Measurements from ENCODE around the gene FURIN.
"Not testable (repeated sequence)": the region's sequence is repeated elsewhere in the genome, so short reads cannot be mapped to it uniquely, and the experiment has no call there.

FURIN gene

DNA sequence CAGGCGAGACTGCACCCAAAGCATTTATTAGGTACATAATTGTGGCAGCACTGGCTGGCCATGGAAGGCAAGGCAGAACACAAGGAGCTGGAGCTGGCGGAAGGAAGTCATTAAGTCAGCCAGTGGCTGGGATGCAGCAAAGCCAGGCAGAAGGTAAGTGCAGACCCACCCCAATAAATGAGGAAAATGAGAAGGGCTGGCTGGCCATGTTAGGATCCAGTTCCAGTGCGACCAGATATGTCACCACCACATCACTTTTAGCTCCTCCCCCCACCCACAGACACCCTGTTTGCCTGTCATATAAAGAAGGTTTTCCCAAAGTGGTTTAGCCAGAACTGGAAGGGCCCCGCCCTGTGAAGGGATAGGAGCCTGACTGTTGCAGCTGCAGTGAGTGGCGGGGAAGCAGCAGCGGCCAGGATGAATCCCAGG, at the start of gene FURIN:
Gene FURIN (plus strand): TSS at position 328 of the 429 bp plus-strand sequence. CDS start 7,153 bp downstream, outside the sequence.
- DNase-seq (ENCODE audit: insufficient read length, low spot score) (no peak), FAIRE-seq (no peak)
- TF ChIP-seq POLR2A (IDR thresholded peaks at IDR 0.05; ENCODE audit: low read depth, low read length), result no peak

DNA sequence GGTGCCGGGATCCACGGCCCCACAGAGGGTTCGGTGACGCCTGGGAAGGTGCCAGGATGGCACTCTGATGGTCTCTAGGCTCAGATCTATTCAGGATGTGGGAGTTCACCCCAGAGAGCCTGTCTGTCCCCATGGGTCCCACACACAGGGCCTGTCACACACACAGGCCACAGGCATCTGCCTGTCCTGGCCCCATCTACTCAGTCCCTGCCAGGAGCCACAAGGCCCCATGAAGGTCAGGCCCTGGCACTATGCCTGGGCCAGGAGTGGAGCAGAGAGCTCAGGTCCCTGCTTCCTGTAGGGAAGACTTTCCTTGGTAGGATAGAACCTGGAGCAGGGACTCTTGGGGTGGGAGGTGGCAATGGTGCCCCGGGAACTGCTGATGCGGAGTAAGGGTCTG, 49.0 kb upstream of the FURIN start:
- no peak for DNase-seq (ENCODE audit: insufficient read length, low spot score)
- TF ChIP-seq POLR2A (IDR thresholded peaks at IDR 0.05; ENCODE audit: low read depth, low read length), result no peak
- FAIRE-seq, result no peak

DNA sequence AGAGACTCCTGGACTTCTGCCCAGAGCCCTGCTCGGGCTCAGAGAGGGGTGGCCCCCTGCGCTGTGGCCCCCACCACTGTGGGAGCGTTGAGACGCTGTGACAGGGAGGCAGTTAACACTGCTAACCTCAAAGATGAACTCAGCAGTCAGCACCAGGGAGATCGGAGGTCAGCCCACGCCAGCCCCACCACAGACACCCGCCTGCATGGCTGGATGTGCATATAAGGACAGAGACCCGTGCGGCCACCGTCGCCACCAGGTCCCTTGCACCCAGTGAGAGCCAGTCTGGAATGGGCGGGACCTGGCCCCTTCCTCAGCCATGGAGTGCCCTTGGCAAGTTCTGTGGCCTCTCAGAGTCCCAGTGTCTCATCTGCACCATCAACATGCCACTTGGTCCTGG, 48.5 kb upstream of the FURIN start:
- TF ChIP-seq POLR2A (IDR thresholded peaks at IDR 0.05; ENCODE audit: low read depth, low read length), result no peak
- FAIRE-seq (no peak), DNase-seq (ENCODE audit: insufficient read length, low spot score) (no peak)

DNA sequence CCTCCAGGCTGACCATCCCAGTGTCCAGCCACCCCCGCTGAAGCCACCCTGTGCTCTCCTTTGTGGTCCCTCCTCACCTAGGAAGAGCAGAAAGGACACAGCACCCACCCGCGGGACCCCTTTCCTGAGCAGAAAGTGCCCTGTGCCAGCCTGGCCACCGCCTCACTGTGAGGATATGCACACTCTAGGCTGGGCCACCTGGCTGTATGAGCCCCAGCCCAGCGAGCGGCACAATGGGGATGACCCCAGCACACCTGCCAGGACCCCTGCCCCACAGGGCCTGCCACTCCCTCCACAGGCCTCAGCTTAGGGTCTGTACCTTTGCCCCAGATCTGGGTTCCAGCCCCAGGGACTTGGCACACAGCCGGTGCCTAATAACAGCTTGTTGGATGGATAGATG, 47.9 kb upstream of the FURIN start:
- FAIRE-seq, result no peak
- no peak for DNase-seq (ENCODE audit: insufficient read length, low spot score)
- no peak for TF ChIP-seq POLR2A (IDR thresholded peaks at IDR 0.05; ENCODE audit: low read depth, low read length)

DNA sequence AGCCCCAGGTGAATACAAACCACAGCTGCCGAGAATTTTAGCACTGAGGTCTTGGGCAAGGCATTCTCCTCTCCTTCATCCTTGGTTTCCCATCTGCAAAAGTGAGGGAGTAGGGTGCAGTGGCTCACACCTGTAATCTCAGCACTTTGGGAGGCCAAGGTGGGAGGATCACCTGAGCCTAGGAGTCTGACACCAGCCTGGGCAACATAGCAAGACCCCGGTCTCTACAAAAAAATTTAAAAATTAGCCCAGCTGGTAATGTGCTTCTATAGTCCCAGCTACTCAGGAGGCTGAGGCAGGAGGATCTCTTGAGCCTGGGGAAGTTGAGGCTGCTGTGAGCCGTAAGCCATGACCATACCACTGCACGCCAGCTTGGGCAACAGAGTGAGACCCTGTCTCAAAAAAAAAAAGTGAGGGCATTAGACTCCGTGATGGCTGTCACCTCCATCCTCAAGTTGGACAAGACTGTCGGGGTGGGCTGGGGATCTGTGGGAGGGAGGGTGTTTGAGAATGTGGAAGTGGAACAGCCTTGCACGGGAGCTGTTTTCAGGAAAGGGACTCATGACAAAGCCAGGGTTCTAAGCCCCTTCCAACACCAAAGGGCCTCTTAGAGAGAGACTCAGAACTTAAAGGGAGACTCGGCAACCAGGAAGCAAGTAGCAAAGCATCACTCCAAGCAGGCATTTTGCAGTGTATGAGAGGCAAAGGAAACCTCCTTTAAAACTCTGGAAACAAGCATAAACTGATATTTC, 46.0 kb upstream of the FURIN start:
- TF ChIP-seq POLR2A (IDR thresholded peaks at IDR 0.05; ENCODE audit: low read depth, low read length), result no peak
- FAIRE-seq, result no peak
- no peak for DNase-seq (ENCODE audit: insufficient read length, low spot score)

DNA sequence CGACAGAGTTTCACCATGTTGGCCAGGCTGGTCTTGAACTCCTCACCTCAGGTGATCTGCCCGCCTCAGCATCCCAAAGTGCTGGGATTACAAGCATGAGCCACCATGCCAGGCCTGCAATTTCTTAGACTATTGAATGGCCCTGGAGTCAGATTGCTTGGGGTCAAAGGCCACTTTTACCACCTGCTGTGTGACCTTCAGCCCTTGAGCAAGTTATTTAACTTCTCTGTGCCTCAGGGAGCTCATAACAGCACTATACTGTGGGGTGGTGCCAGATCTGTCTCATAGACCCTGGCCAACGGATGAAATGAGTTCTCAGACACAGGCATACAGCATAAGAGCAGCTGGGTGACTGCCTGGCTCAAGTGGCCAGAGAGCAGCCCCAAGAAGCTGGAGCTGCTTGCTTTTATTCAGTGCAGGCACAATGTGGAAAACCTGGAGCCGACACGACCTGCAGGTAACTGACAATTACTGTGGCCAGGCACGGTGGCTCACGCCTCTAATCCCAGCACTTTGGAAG, 44.9 kb upstream of the FURIN start:
- FAIRE-seq, result no peak
- no peak for TF ChIP-seq POLR2A (IDR thresholded peaks at IDR 0.05; ENCODE audit: low read depth, low read length)
- DNase-seq (ENCODE audit: insufficient read length, low spot score), result no peak

DNA sequence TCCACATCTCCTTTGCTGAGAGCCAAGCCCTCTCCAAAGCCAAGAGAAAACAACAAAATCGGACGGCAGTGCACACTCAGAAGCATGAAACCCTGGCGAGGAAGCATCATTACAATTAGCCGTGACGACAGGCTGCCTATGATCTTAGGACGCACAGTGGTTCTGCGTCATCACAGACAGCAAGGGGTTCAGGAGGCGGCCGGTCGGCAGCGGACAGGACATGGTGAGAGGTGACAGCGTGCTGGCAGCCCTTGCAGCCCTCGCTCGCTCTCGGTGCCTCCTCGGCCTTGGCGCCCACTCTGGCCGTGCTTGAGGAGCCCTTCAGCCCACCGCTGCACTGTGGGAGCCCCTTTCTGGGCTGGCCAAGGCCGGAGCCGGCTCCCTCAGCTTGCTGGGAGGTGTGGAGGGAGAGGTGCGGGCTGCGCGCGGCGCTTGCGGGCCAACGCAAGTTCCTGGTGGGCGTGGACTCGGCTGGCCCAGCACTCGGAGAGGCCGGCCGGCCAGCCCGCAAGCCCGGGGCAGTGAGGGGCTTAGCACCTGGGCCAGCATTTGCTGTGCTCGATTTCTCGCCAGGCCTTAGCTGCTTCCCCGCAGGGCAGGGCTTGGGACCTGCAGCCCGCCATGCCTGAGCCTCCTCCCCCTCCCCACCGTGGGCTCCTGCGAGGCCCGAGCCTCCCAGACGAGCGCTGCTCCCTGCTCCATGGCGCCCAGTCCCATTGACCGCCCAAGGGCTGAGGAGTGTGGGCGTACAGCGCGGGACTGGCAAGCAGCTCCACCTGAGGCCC, 43.1 kb upstream of the FURIN start:
- not testable (repeated sequence) for DNase-seq (ENCODE audit: insufficient read length, low spot score); FAIRE-seq

DNA sequence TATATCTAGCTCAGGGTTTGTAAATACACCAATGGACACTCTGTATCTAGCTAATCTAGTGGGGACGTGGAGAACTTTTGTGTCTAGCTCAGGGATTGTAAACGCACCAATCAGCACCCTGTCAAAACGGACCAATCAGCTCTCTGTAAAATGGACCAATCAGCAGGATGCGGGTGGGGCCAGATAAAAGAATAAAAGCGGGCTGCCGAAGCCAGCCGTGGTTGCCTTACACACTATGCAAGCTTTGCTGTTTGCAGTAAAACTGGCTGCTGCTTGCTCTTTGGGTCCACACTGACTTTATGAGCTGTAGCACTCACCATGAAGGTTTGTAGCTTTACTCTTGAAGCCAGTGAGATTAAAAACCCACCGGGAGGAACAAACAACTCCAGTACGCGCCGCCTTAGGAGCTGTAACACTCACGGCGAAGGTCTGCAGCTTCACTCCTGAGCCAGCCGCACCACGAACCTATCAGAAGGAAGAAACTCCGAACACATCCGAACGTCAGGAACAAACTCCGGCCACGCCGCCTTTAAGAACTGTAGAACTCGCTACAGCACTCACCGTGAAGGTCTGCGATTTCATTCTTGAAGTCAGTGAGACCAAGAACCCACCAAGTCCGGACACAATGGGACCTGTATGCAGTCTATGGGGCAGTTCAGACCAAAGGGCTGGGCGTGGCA, 42.0 kb upstream of the FURIN start:
- DNase-seq (ENCODE audit: insufficient read length, low spot score); FAIRE-seq: not testable (repeated sequence)

DNA sequence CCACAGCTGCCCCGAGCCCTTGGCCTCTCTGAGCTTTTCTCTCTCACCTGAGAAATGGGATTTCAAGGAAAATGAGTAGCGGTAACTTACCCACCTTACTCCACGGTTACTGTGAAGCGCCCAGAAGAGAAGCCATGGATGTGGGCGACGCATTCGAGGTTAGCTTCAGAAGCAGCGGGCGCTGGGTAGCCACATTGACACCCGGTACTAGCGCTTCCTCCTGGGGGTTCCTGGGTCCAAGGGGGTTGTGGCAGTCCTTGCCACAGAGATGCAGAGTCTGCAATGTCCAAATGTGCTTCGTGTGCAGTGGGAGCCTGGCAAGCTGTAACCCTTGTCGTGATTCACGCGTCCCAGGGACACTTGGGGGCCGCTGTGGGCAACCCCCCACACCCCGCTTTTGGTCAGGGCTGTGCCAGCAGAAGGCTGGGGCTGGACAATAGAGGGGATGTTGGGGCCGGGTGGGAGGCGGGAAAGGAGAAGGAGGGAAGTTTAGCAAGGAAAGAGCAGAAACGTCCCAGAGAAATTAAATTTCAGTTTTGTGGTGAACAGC, 41.4 kb upstream of the FURIN start:
- DNase-seq (ENCODE audit: insufficient read length, low spot score) (no peak), FAIRE-seq (no peak)
- TF ChIP-seq POLR2A (IDR thresholded peaks at IDR 0.05; ENCODE audit: low read depth, low read length), result no peak

DNA sequence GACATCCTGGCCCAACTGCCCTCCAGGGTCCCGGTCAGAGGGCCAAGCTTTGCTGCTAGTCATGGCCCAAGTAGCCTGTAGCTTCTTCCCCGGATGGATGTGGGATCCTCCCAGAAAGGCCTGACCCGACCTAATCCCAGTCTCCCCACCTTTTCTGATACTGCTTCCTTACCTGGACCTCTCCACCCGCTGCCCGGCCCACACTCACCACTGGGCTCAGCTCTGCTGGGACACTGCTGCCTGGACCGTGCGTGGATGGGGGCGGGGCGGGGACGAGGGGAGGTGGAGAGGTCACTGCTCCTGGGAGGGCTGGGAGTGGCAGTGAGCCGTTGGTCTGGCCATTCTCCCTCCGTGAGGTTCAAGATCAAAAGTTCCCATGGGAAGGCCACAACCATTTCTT, 40.3 kb upstream of the FURIN start:
- FAIRE-seq (no peak), DNase-seq (ENCODE audit: insufficient read length, low spot score) (no peak)

DNA sequence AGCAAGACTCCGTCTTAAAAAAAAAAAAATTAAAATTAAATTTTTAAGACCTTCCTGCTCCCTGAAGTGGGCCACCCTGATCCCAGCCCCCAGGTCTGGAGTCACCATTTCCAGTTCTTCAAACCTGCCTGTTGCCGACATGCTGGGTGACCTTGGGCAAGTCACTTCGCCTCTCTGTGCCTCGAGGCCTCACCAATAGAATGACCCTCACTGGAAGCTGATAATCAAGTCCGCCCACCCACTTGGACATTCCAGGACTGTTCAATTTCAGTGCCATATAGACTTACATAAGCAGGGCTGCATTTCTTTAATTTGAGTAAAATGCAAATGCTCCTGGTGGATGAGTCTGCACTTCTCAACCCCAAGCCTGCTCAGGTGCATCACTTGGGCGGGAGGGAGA, 39.3 kb upstream of the FURIN start:
- no peak for DNase-seq (ENCODE audit: insufficient read length, low spot score)
- no peak for TF ChIP-seq POLR2A (IDR thresholded peaks at IDR 0.05; ENCODE audit: low read depth, low read length)
- no peak for FAIRE-seq

More for the DNA sequence above, 40.3 kb upstream of the FURIN start:
- no peak for TF ChIP-seq POLR2A (IDR thresholded peaks at IDR 0.05; ENCODE audit: low read depth, low read length)

DNA sequence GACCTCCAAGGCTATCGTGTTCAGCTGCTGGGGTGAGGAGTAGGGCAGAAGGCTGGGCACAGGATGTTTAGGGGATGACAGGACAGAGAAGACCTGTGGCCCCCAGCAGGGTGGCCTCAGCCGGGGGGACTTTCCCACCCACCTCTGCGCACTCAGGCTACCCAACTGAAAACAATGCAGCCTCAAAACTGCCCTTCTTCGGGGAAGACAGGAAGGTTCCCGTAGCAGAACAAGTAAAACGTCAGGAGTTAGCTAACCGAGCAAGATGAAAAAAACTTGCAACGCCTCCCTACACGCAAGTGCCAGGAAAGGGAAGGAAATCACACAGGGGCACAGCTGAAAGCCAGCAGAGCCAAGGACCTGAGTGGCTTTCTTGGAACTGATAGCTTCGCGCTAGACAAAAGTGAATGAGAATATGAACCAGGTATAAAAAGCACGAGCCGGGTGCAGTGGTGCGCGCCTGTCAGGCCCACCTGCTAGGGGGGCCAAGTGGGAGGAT, 38.4 kb upstream of the FURIN start:
- no peak for FAIRE-seq
- no peak for DNase-seq (ENCODE audit: insufficient read length, low spot score)
- no peak for TF ChIP-seq POLR2A (IDR thresholded peaks at IDR 0.05; ENCODE audit: low read depth, low read length)

DNA sequence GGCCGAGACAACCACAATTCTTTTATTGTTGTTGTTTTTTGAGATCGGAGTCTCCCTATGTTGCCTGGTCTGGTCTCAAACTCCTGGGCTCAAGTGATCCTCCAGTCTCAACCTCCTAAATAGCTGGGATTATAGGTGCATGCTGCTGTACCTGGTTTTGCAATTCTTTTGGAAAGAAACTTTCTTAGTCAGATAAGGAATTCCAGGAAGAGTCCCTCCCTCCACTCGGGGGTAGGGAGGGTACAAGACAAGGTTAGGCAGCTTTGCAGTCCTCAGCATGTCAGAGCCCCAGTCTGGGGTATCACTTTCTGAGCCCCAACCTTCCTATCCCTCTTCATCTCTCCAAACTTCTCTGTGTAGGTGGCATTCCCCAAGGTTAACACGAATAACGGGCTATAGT, 33.8 kb upstream of the FURIN start:
- no peak for TF ChIP-seq POLR2A (IDR thresholded peaks at IDR 0.05; ENCODE audit: low read depth, low read length)
- no peak for DNase-seq (ENCODE audit: insufficient read length, low spot score)
- FAIRE-seq, result no peak
